Kasumi-1 (cell line): ENCODE data around the gene SGSH.
"Not testable (repeated sequence)": the region's sequence is repeated elsewhere in the genome, so short reads cannot be mapped to it uniquely, and the experiment has no call there.

Experiments used
- DNase-seq, 2 experiments: peaks; one replicate each; lab custom pipeline; 2025; lab: John Stamatoyannopoulos, UW

SGSH gene

GRCh38 chr17:80210348-80211108 lies 9.6 kb downstream of the SGSH start:
- no peak for DNase-seq

- DNase-seq: no peak
Measured at GRCh38 chr17:80209765-80210164, 10.4 kb downstream of the SGSH start.

- DNase-seq: no peak
Measured at GRCh38 chr17:80208050-80208449, 12.1 kb downstream of the SGSH start.

GRCh38 chr17:80205811-80206210 lies 14.3 kb downstream of the SGSH start:
- DNase-seq: no peak

DNA sequence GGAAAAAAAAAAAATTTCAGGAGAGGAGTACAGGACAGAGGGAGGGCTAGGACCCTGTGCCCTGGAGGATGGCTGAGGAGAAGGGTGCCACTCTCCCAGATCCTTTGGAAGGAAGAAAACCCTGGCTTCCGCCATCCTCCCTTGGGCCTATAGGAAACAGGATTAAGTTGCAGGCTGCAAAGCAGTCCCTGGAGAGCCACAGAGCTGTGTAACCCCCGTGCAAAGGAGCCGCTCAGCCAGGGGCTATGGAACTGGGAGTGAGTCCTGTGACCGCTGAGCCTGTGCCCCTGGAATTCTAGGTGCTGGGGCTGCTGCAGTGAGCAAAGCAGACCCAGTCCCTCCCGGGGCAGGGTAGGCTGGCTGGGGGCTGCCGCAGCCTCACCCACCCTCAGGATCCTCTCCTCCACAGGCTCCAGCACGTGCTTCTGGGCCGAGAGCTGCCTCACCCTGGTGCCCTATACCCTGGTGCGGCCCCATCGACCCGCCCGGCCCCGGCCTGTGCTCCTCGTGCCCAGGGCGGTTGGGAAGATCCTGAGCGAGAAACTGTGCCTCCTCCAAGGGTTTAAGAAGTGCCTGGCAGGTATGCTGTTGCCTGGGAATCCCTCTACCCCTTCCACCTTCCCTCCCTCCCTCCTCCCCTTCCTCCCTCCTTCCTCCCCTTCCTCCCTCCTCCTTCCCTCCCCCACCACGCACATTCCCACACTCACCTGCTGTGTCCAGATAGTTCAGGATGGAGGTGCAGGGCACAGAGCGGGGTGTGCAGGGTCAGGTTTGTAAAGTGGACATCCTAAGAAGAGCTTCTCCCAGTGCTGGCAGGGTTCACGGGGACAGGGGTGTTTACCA lies 15.3 kb downstream of the SGSH start:
- DNase-seq: no peak

DNA sequence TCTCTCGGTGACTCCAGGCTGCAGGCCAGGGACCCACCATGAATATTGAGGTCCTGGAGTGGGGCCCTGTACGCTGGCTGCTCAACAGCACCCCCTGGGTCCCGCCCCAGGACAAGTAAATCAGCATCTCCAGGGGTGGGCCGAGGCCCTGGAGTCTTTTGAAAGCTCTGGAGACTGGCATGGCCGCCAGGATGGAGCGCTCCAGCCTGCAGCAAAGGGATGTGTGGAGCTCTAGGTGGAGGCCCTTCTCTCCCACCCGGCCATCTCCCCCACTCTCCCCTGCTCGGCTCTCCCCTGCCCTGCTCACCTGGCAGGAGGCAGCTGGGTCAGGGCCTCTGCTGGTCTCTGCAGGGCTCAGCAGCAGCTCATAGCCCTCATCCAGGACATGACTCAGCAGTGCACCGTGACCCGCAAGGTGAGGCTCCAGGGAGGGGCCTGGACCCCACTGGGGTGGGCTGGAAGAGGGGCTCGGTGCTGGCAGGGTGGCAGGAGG lies 16.6 kb downstream of the SGSH start:
- DNase-seq: no peak

DNA sequence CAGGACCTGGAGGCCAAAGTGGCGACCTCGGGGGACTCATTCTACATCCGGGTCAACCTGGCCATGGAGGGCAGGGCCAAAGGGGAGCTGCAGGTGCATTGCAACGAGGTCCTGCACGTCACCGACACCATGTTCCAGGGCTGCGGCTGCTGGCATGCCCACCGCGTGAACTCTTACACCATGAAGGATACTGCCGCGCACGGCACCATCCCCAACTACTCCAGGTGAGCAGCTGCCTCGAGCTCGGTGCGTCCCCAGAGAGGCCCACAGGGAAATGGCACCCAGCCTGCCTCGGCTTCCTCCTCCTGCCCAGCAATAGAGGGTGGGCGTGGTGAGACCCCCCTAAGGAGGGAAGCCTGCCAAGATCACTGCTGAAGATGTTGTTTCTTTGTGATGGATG lies 17.9 kb downstream of the SGSH start:
- no peak for DNase-seq

GRCh38 chr17:80201446-80201845 lies 18.7 kb downstream of the SGSH start:
- no peak for DNase-seq

DNA sequence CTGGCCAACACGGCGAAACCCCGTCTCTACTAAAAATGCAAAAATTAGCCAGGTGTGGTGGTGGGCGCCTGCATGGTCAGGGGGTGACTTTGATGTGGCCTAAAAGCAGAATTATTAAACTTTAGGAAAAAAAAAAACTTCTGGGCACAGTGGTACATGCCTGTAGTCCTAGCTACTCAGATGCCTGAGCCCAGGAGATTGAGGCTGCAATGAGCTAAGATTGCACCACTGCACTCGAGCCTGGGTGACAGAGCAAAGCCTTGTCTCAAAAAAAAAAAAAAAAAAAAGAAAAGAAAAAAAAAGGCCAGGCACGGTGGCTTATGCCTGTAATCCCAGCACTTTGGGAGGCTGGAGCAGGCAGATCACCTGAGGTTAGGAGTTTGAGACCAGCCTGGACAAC lies 20.8 kb downstream of the SGSH start:
- DNase-seq: not testable (repeated sequence)

- DNase-seq: no peak
Measured at GRCh38 chr17:80198144-80198661, 21.9 kb downstream of the SGSH start.

DNA sequence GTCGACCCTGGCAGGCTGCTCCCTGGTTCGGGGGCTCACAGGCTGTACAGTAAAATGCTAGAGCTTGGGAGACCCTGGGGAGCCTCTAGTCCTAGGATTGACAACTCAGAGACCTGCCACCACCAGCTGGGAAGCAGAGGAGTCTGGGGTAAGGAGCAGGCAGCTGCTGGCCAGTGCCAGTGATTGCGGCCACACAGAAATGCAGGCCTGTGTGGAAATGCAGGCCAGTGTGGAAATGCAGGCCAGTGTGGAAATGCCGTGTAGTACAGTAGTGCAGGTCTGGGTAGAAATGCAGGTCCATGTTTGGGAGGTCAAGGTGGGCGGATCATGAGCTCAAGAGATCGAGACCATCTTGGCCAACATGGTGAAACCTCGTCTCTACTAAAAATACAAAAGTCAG lies 23.5 kb downstream of the SGSH start:
- DNase-seq: no peak

DNA sequence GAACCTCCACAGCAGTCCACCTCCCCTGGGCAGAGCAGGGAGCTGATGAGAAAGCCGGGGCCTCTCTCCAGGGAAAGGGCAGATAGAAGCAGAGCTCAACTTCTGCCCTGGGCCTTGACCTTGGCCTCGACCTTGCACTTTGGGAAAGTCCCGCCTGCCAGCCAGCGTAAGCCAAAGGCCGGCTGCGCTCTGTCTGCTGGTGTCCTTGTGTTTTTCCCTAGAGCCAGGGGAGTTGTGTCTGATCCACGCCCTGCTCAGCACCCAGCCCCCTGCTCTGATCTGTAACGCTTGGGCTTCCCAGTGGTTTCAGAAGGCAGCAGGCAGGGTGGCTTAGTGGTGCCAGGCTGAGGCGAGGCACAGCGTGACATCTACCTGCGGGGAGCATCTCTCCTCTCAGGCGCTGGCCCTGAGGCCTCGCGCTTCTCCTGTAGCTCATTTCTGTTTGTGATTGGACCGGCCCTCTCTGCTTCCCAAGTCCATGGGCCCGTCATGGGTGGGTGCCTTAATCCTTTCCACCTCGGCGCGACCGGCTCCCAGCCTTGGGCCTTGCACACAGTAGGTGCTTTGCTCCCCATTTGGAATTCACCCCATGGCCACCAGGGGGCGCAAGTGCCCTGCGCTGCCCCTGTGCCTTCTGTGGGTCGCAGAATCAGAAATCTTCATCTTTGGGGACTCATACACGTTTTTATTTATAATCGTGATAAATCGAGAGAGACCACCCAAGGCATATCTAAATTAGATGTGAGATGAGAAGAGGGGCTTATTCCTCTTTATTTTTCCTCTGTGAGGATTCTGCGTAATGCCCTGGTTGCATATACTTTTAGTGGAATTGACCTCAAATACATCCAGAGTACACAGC lies 24.2 kb downstream of the SGSH start:
- DNase-seq: peak; percentile 22 to 24

GRCh38 chr17:80195141-80195540 lies 25.0 kb downstream of the SGSH start:
- no peak for DNase-seq

GRCh38 chr17:80191865-80192661 lies 28.1 kb downstream of the SGSH start:
- DNase-seq: no peak

- DNase-seq: no peak
Measured at GRCh38 chr17:80191192-80191591, 28.9 kb downstream of the SGSH start.

GRCh38 chr17:80190716-80191115 lies 29.4 kb downstream of the SGSH start:
- DNase-seq: no peak

DNA sequence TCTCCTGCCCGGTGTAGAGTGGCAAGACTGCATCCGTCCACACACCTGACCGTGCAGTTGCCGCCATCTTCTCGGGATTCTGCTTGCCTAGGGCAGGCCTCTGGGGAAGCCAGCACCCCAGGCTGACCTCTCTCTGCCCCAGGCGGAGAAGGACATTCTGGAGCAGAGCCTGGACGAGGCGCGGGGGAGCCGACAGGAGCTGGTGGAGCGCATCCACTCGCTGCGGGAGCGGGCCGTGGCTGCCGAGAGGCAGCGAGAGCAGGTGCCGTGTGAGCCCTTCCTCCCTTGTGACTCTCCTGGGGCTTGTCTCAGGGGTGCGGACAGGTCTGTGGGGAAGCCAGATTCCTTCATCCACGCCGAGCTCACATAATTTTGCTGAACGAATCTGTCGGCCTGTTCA lies 30.5 kb downstream of the SGSH start:
- DNase-seq: no peak

DNA sequence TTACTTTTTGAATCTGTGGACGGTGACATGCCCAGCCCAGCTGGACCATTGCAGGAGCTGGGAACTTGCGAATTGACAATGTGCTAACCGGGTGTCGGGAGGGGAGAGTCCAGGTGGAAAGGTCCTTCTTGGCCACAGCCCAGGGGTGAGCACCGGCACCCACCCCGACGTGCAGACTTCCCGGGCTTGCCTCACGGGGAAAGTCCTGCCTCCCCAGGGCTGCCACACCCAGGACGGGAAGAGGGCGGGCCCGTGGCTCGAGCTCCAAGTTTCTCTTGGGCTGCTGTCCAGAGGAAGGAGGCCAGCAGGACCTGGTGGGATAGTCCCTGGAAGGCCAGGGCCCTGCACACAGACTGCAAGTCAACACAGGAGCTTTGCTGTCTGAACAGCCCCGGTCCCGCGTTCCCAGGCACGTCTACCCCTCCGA lies 32.6 kb downstream of the SGSH start:
- DNase-seq: no peak

DNA sequence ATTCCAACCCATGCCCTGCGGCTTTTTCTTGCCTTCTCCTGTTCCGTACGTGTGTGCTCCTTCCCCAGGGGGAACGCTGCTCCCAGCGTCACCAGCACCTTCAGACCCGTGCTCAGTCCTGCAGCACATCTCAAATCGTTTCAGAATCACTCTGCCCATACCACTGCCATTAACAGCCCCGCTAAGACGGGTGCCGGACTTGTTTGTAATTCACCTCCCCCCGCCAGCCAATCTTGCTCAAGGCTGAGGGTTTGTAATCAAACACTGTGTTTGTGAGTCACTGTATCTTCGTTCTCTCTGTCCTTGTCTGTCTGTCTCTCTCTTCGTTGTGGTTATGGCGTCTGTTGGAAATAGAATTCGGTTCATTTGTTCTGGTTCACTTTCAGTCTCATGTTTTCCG lies 33.0 kb downstream of the SGSH start:
- DNase-seq: no peak

DNA sequence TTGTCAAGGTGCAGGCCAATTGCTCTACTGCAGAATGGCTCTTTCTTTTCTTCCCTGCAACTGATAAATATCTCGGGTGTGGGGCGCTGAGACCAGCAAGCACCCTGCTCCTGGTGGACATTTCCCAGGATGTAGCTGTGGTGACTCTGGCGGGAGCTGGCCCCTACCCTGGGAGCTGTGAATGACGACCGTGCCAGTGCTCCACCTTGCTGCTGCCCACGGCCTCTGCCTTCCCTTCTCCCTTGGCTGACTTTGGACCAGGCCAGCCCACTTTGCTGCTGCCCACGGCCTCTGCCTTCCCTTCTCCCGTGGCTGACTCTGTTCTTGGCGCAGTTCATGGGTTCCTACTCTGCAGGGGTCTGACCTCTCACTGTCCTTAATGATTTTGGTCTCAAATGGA lies 34.2 kb downstream of the SGSH start:
- no peak for DNase-seq

- DNase-seq: no peak
Measured at GRCh38 chr17:80184423-80184714, 35.8 kb downstream of the SGSH start.
